ENCODE data around the gene WDR17. TPM values are rescaled to one million over a fixed set of nuclear protein-coding genes. Genes with fewer than 3 reads are reported as not detected.
A peak's percentile ranks its signal among the peaks of the same experiment; 100 is the strongest.

The WDR17 gene
- 1 to 10 TPM in 3 of 4 donors, under 1 TPM in 1; 0.88 to 1.4 (median 1.2) TPM for total RNA-seq
- polyA plus RNA-seq: 0.32 TPM
- long read RNA-seq, donor 1: 0 reads
- long read RNA-seq, donor 2: 0 reads
- long read RNA-seq, donor 3: 0 reads
- long read RNA-seq, donor 4: 0 reads

GRCh38 chr4:176065435-176066291 is at the start of gene WDR17:
Gene WDR17 (plus strand): TSS chr4:176065841. CDS start chr4:176111581, 45,740 bp downstream.
- ATAC-seq (peak; percentile 100), DNase-seq (peak; percentile 90 to 96 (median 94))
- no peaks in the 10 kb centered on the region for H3K27me3 ChIP-seq (ENCODE audit: control insufficient read depth, insufficient read depth)
- no peaks in the 10 kb centered on the region for H3K9me3 ChIP-seq (ENCODE audit: control insufficient read depth, low read length)
- H3K27ac ChIP-seq (ENCODE audit: low read length): no peak within 1 kb of the TSS
- H3K4me1 ChIP-seq (ENCODE audit: control insufficient read depth, insufficient read depth, low read length): no peaks in the 10 kb centered on the region
- H3K4me3 ChIP-seq (ENCODE audit: low read length): peak within 1 kb of the TSS; percentile 79
- under 1% methylated on average over 55 of the region's 55 CpGs for WGBS
- intact Hi-C loops (cut with DNase I): no loop called here

DNA sequence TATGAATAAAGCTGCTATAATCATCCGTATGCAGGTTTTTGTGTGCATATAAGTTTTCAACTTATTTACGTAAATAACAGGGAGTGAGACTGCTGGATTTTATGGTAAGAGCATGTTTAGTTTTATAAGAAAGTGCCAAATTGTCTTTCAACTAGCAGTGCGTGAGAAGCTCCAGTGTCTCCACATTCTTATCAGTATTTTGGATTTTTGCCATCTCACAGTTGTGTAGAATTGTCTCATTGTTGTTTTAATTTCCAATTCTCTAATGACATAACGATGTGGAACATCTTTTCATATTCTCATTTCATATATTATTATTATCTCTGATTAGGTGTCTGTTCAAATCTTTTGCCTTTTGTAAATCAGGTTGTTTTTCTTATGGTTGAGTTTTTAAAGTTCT is 49.0 kb upstream of the WDR17 start:
- WGBS: 61% methylated on average over 4 of the region's 4 CpGs

DNA sequence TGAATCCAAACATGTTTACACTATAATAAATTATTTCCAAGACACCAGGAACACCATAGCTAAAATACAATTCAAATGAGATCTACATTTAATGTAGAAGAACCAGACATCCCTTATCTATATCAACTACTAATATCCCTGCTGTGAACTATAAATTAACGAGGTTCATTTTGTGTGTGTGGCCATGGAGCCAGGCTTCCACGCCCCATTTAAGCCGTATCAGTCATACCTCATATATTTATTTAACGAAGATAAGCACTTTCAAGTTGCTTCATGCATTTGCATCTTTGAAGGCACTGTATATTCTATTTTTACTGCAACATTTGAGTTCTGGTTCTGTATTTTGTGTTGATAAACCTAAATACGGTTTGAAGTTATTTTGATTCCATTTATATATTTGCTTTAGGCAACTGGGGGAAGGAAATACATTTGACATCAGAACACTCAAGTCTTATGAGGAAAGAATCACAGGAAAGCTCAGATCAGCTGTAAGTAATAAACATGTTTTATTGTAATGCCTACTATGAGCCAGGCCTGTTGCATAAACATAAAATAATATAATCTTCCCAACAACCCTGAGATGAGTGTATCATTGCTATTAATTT is 45.1 kb upstream of the WDR17 start:
- no peaks in the 10 kb centered on the region for H3K27me3 ChIP-seq (ENCODE audit: control insufficient read depth, insufficient read depth)
- intact Hi-C loops (cut with DNase I): no loop called here
- no peak overlapping the region for H3K27ac ChIP-seq (ENCODE audit: low read length)
- ATAC-seq (no peak), DNase-seq (no peak)
- 63% methylated on average over 5 of the region's 5 CpGs for WGBS
- no peaks in the 10 kb centered on the region for H3K4me1 ChIP-seq (ENCODE audit: control insufficient read depth, insufficient read depth, low read length)
- no peak overlapping the region for H3K4me3 ChIP-seq (ENCODE audit: low read length)
- no peaks in the 10 kb centered on the region for H3K9me3 ChIP-seq (ENCODE audit: control insufficient read depth, low read length)

More for the DNA sequence above, 49.0 kb upstream of the WDR17 start:
- no peak overlapping the region for H3K4me3 ChIP-seq (ENCODE audit: low read length)
- no peaks in the 10 kb centered on the region for H3K9me3 ChIP-seq (ENCODE audit: control insufficient read depth, low read length)
- no peaks in the 10 kb centered on the region for H3K27me3 ChIP-seq (ENCODE audit: control insufficient read depth, insufficient read depth)
- intact Hi-C loops (cut with DNase I): no loop called here
- H3K4me1 ChIP-seq (ENCODE audit: control insufficient read depth, insufficient read depth, low read length): no peaks in the 10 kb centered on the region
- ATAC-seq: no peak
- H3K27ac ChIP-seq (ENCODE audit: low read length): no peak overlapping the region
- no peak for DNase-seq

DNA sequence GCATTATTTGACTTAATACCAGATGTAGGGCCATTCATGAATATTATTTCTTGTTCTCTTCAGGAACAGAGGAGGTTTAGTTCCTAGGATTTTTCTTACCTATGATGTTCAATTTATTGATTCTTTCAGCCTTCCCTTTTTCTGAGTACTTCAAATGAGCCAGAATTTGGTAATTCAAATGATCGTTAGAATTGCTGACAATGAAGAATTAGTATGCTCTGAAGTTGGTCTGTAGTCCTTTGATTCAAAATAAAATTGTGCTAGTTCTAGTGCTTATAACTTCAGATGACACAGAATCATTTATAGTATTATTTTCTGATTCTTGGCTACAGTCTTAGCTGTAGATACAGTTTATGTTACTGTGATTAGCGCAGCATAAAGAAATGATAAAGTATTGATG is 35.2 kb upstream of the WDR17 start:
- ATAC-seq: no peak
- no peaks in the 10 kb centered on the region for H3K9me3 ChIP-seq (ENCODE audit: control insufficient read depth, low read length)
- H3K4me3 ChIP-seq (ENCODE audit: low read length): no peak overlapping the region
- H3K4me1 ChIP-seq (ENCODE audit: control insufficient read depth, insufficient read depth, low read length): no peaks in the 10 kb centered on the region
- 85% methylated on average over 2 of the region's 2 CpGs for WGBS
- intact Hi-C loops (cut with DNase I): loop anchor here in 3 of 4 donors (5.0 to 10.0 kb wide), 3 partner anchors 304 to 314 kb away; no protein-coding TSS in a partner anchor
- no peak for DNase-seq
- H3K27ac ChIP-seq (ENCODE audit: low read length): no peak overlapping the region
- no peaks in the 10 kb centered on the region for H3K27me3 ChIP-seq (ENCODE audit: control insufficient read depth, insufficient read depth)

DNA sequence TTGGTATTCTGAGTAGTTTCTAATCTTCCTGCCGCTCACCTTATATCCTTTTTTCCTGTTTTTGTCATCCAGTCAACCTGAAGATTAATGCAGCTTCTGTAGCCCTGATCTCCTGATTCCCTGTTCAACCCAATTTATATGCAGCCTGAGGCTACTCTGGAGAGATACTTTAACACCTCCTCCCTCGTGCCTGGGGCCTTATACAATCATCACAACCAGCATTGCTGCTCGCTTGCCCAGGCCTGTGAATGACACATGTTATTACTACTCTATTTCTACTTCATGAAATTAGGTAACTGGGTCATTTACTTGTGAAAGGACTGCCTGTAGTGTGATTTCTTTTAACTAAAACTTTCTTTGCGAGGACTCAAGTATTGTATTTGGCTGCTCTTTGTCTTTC is 33.7 kb upstream of the WDR17 start:
- no peak for ATAC-seq
- no peak for DNase-seq
- no peaks in the 10 kb centered on the region for H3K4me1 ChIP-seq (ENCODE audit: control insufficient read depth, insufficient read depth, low read length)
- no peaks in the 10 kb centered on the region for H3K9me3 ChIP-seq (ENCODE audit: control insufficient read depth, low read length)
- no peaks in the 10 kb centered on the region for H3K27me3 ChIP-seq (ENCODE audit: control insufficient read depth, insufficient read depth)
- intact Hi-C loops (cut with DNase I): loop anchor here in 3 of 4 donors (5.0 to 10.0 kb wide), 3 partner anchors 303 to 313 kb away; no protein-coding TSS in a partner anchor
- H3K27ac ChIP-seq (ENCODE audit: low read length): no peak overlapping the region
- H3K4me3 ChIP-seq (ENCODE audit: low read length): no peak overlapping the region
- 44% methylated on average over 4 of the region's 4 CpGs for WGBS

- no peak overlapping the region for H3K4me3 ChIP-seq (ENCODE audit: low read length)
- intact Hi-C loops (cut with DNase I): loop anchor here in 3 of 4 donors (5.0 to 10.0 kb wide), 3 partner anchors 302 to 312 kb away; no protein-coding TSS in a partner anchor
- DNase-seq: no peak
- H3K27me3 ChIP-seq (ENCODE audit: control insufficient read depth, insufficient read depth): no peaks in the 10 kb centered on the region
- no peak for ATAC-seq
- no peaks in the 10 kb centered on the region for H3K9me3 ChIP-seq (ENCODE audit: control insufficient read depth, low read length)
- H3K27ac ChIP-seq (ENCODE audit: low read length): no peak overlapping the region
- H3K4me1 ChIP-seq (ENCODE audit: control insufficient read depth, insufficient read depth, low read length): no peaks in the 10 kb centered on the region
These were observed 33.2 kb upstream of the WDR17 start for GRCh38 chr4:176032454-176032853.

GRCh38 chr4:176034499-176034898 is 31.1 kb upstream of the WDR17 start:
- Histone ChIP-seq H3K4me3 (ENCODE audit: low read length) (no peak overlapping the region), H3K4me1 (ENCODE audit: control insufficient read depth, insufficient read depth, low read length) (no peaks in the 10 kb centered on the region), H3K9me3 (ENCODE audit: control insufficient read depth, low read length) (no peaks in the 10 kb centered on the region), H3K27me3 (ENCODE audit: control insufficient read depth, insufficient read depth) (no peaks in the 10 kb centered on the region), H3K27ac (ENCODE audit: low read length) (no peak overlapping the region)
- 36% methylated on average over 1 of the region's 1 CpG for WGBS
- ATAC-seq: no peak
- no peak for DNase-seq
- intact Hi-C loops (cut with DNase I): loop anchor here in 3 of 4 donors (5.0 to 10.0 kb wide), 3 partner anchors 300 to 310 kb away; no protein-coding TSS in a partner anchor

DNA sequence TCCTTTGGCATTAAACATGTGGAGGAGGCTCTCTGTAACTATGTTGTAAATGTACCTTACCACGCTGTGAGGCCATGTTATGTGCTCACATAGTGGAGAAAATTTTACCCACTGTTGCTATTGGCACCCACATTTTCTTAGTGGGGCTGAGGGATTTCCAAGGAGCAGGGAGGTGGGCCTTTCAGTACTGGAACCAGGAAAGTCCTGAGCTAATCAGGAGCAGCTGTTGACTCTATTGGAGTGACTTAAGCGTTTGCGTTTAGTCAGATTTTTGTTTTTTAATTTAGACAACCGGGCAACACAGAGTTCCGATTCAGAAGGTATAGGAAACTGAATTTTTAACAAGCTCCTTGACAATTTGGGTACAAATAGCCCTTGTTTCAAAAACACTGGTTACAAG is 30.7 kb upstream of the WDR17 start:
- intact Hi-C loops (cut with DNase I): loop anchor here in 3 of 4 donors (5.0 to 10.0 kb wide), 3 partner anchors 300 to 310 kb away; no protein-coding TSS in a partner anchor
- Histone ChIP-seq H3K4me3 (ENCODE audit: low read length) (no peak overlapping the region), H3K9me3 (ENCODE audit: control insufficient read depth, low read length) (no peaks in the 10 kb centered on the region), H3K27ac (ENCODE audit: low read length) (no peak overlapping the region), H3K4me1 (ENCODE audit: control insufficient read depth, insufficient read depth, low read length) (no peaks in the 10 kb centered on the region), H3K27me3 (ENCODE audit: control insufficient read depth, insufficient read depth) (no peaks in the 10 kb centered on the region)
- DNase-seq (no peak), ATAC-seq (no peak)
- WGBS: 63% methylated on average over 5 of the region's 5 CpGs

GRCh38 chr4:176036585-176037205 is 28.9 kb upstream of the WDR17 start:
- ATAC-seq (no peak), DNase-seq (no peak)
- Histone ChIP-seq H3K4me1 (ENCODE audit: control insufficient read depth, insufficient read depth, low read length) (no peaks in the 10 kb centered on the region), H3K27me3 (ENCODE audit: control insufficient read depth, insufficient read depth) (no peaks in the 10 kb centered on the region), H3K27ac (ENCODE audit: low read length) (no peak overlapping the region), H3K9me3 (ENCODE audit: control insufficient read depth, low read length) (no peaks in the 10 kb centered on the region), H3K4me3 (ENCODE audit: low read length) (no peak overlapping the region)
- intact Hi-C loops (cut with DNase I): loop anchor here in 2 of 4 donors (10.0 kb wide), 2 partner anchors 298 to 308 kb away; no protein-coding TSS in a partner anchor
- 75% methylated on average over 3 of the region's 3 CpGs for WGBS

DNA sequence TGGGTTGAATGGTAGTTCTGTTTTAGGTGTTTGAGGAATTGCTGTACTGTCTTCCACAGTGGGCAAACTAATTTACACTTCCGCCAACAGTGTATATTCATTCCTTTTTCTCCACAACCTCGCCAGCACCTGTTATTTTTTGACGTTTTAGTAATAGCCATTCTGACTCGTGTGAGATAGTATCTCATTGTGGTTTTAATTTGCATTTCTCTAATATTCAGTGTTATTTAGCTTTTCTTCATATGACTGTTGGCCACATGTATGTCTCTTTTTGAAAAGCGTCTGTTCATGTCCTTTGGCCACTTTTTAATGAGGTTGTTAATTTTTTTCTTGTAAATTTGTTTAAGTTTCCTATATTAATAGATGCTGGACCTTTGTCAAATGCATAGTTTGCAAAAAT is 26.9 kb upstream of the WDR17 start:
- intact Hi-C loops (cut with DNase I): loop anchor here in 2 of 4 donors (10.0 kb wide), 2 partner anchors 296 to 306 kb away; no protein-coding TSS in a partner anchor
- no peaks in the 10 kb centered on the region for H3K9me3 ChIP-seq (ENCODE audit: control insufficient read depth, low read length)
- H3K4me1 ChIP-seq (ENCODE audit: control insufficient read depth, insufficient read depth, low read length): no peaks in the 10 kb centered on the region
- no peak overlapping the region for H3K4me3 ChIP-seq (ENCODE audit: low read length)
- no peak overlapping the region for H3K27ac ChIP-seq (ENCODE audit: low read length)
- 93% methylated on average over 5 of the region's 5 CpGs for WGBS
- H3K27me3 ChIP-seq (ENCODE audit: control insufficient read depth, insufficient read depth): no peaks in the 10 kb centered on the region
- DNase-seq: no peak
- ATAC-seq: no peak
